Measurements from ENCODE around the gene ADGRL1.
"Not testable (repeated sequence)": the region's sequence is repeated elsewhere in the genome, so short reads cannot be mapped to it uniquely, and the experiment has no call there.

DNA sequence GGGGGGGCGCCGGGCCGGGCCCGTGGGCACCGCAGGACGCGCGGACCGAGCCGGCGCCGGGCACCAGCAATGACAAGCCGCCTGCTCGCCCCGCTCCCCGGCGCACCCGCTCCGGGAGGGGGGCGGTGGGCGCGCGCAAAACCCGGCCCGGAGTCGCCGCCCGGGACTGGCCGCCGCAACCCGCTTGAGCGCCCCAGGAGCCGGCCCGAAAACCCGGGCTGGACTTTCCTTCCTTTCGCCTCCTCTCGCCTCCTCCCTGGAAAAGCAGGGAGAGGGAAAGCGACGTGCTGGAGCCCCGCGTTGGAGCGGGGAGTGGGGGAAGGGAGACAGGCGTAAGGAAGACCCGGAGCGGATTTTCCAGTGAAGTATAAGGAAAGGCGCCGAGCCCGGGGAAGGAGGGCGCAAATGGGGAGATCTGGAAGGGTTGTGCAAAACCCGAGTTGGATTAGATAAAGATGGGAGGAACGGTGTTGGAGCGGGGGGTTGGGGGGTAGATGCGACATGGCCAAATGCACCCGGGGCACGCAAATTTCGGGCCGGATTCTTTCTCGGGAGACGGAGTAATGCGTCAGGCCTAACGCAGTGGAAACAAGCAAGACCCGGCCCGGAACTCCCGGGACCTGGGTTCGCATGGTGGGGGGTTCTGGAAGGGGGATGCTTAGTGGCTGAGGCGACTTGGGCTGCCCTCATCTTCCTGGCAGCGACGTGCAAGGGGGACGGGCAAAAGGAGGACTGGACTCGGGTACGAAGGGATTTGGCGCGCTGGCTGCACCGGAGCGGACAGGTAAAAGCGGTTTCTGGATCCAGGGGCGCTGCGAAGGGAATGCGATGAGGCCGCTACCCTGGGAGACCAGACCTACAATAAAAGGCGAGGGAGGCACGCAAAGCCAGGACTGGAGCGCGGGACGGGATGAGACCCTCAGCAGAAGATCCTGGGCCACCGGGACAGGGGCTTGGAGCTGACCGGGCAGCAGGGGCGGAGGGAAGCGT lies 1.1 kb upstream of the ADGRL1 start:
- not testable (repeated sequence) for TF ChIP-seq CTCF (conservative IDR thresholded peaks at IDR 0.05 in 1 of 2, IDR thresholded peaks at IDR 0.05 in 1 of 2; ENCODE audit: low read depth in 1 of 2, low read length in 2 of 2); EZH2 (IDR thresholded peaks at IDR 0.05; ENCODE audit: low read length, missing control alignments)
